ENCODE data around the gene EPHA10.

GRCh38 chr1:37764888-37765441 lies at the start of gene EPHA10:
- TF ChIP-seq EZH2phosphoT487 (conservative IDR thresholded peaks at IDR 0.05; ENCODE audit: low read length) (no peak), CTCF (IDR thresholded peaks at IDR 0.05; ENCODE audit: insufficient read depth, low read length, poor library complexity, severe bottlenecking) (no peak)

Measured in SU-DHL-6 (cell line).